ENCODE measurements around the gene GTF2I. TPM values are rescaled to one million over a fixed set of nuclear protein-coding genes. Genes with fewer than 3 reads are reported as not detected.

GTF2I gene
- total and polyA plus RNA-seq, 10 of the 15 experiments (the other 5 are each of a cell fraction or from before 2014, with no cell fraction given) = 6.7 to 172 (median 96.9) TPM

GRCh38 chr7:74725840-74726239 is 68.3 kb downstream of the GTF2I start:
- no peak for DNase-seq (ENCODE audit: low read depth, low spot score)
- no peak overlapping the region for H2AFZ ChIP-seq (ENCODE audit: control insufficient read depth, low read depth, low read length)
- no TSS peak for BruUV-seq (replicated peaks)
- WGBS (ENCODE audit: insufficient coverage, insufficient replicate concordance, low lambda C conversion rate, missing lambda C conversion rate) = no CpG with 5 or more reads among the region's 1 CpG
- peaks cover 0 to 2% of the 10 kb centered on the region in 2 experiments; a peak in 3 of 4 replicates for H3K36me3 ChIP-seq (ENCODE audit: control insufficient read depth in 2 of 2, insufficient read depth in 2 of 2, low read length in 1 of 2)
- in situ Hi-C loops (cut with MboI) (no loop called here), intact Hi-C loops (cut with micrococcal nuclease; ENCODE audit: unreplicated experiment) (no loop called here)
- H4K20me1 ChIP-seq (ENCODE audit: control insufficient read depth, insufficient read depth) = no peaks in the 10 kb centered on the region
- H3K9ac ChIP-seq (ENCODE audit: control insufficient read depth, insufficient read depth, low read length) = no peak overlapping the region
- H3K4me3 ChIP-seq = no peak overlapping the region
- H3K9me3 ChIP-seq (replicated peaks; ENCODE audit: control insufficient read depth, insufficient read depth, low read length) = no peaks in the 10 kb centered on the region
- no peak for ATAC-seq
- H3K4me1 ChIP-seq (ENCODE audit: control insufficient read depth, insufficient read depth, low read length) = no peaks in the 10 kb centered on the region
- SMC1A ChIA-PET (ENCODE audit: uncharacterized antibody, unreplicated experiment) = interaction anchor here (1.9 kb wide), 1 partner anchor 58 kb away, joined by 5 read pairs; no protein-coding TSS in a partner anchor
- POLR2A ChIA-PET = no interaction called here
- no peak for FAIRE-seq
- no peaks in the 10 kb centered on the region for H3K27me3 ChIP-seq (replicated peaks in 1 of 2; ENCODE audit: control insufficient read depth in 2 of 2, insufficient read depth in 2 of 2, low read length in 1 of 2)
- CTCF ChIA-PET = interaction anchor here (2.3 kb wide), 1 partner anchor 25 kb away, joined by 7 read pairs; no protein-coding TSS in a partner anchor
- no peak overlapping the region for H3K4me2 ChIP-seq (ENCODE audit: control insufficient read depth, insufficient read depth)
- no peak overlapping the region for H3K27ac ChIP-seq (ENCODE audit: control insufficient read depth, insufficient read depth)
- RAD21 ChIA-PET (ENCODE audit: unreplicated experiment) = interaction anchor here (0.9 kb wide), 1 partner anchor 100 kb away, joined by 3 read pairs; no protein-coding TSS in a partner anchor
- no peaks in the 10 kb centered on the region for H3K79me2 ChIP-seq (ENCODE audit: control insufficient read depth, insufficient read depth, low read length)
- no peak for TF ChIP-seq NFYA (IDR thresholded peaks at IDR 0.05; ENCODE audit: borderline replicate concordance, low read depth, low read length)
- TF ChIP-seq ZBTB40 (IDR thresholded peaks at IDR 0.05; ENCODE audit: borderline replicate concordance) = no peak
- TF ChIP-seq IKZF2 (IDR thresholded peaks at IDR 0.05) = no peak
- TF ChIP-seq CTCF (IDR thresholded peaks at IDR 0.05 in 2 of 3, conservative IDR thresholded peaks at IDR 0.05 in 1 of 3; ENCODE audit: control insufficient read depth in 2 of 3, extremely low read depth in 1 of 3, insufficient read depth in 1 of 3, low read depth in 3 of 3, low read length in 3 of 3) = no peak
- no peak for TF ChIP-seq SKIL (IDR thresholded peaks at IDR 0.05; ENCODE audit: low read depth, poor library complexity, severe bottlenecking)
- TF ChIP-seq SP1 (IDR thresholded peaks at IDR 0.05; ENCODE audit: low read depth, low read length) = no peak
- TF ChIP-seq REST (IDR thresholded peaks at IDR 0.05; ENCODE audit: low read depth, low read length) = no peak
- TF ChIP-seq NRF1 (conservative IDR thresholded peaks at IDR 0.05; ENCODE audit: low read depth, low read length) = no peak
- no peak for TF ChIP-seq TCF3 (IDR thresholded peaks at IDR 0.05; ENCODE audit: borderline replicate concordance, insufficient read depth, low read depth, low read length)
